ENCODE results near the gene PRXL2B.

The PRXL2B gene

GRCh38 chr1:2631136-2632050 is 44.8 kb downstream of the PRXL2B start:
- Histone ChIP-seq H3K9ac (ENCODE audit: low read depth in 1 of 2, low read length in 2 of 2) (no peak overlapping the region), H3K4me1 (ENCODE audit: control insufficient read depth in 2 of 2, insufficient read depth in 2 of 2, low read length in 2 of 2) (peaks cover 10 to 15% of the 10 kb centered on the region in 2 donors), H3K4me3 (ENCODE audit: low read length in 2 of 2) (no peak overlapping the region), H3K27me3 (ENCODE audit: control insufficient read depth in 2 of 2, insufficient read depth in 2 of 2, low read length in 2 of 2) (peaks cover 17 to 22% of the 10 kb centered on the region in 2 donors), H3K36me3 (ENCODE audit: control insufficient read depth in 2 of 2, insufficient read depth in 2 of 2, low read length in 2 of 2) (no peaks in the 10 kb centered on the region), H3K9me3 (ENCODE audit: control insufficient read depth in 2 of 2, low read length in 2 of 2) (peaks cover 0 to 4% of the 10 kb centered on the region in 2 donors), H3K27ac (ENCODE audit: low read depth in 2 of 2, low read length in 2 of 2) (peak overlapping the region in 1 of 2 donors; percentile 13)

GRCh38 chr1:2632051-2632430 is 45.5 kb downstream of the PRXL2B start:
- H3K36me3 ChIP-seq (ENCODE audit: control insufficient read depth in 2 of 2, insufficient read depth in 2 of 2, low read length in 2 of 2): no peaks in the 10 kb centered on the region
- no peak overlapping the region for H3K27ac ChIP-seq (ENCODE audit: low read depth in 2 of 2, low read length in 2 of 2)
- no peak overlapping the region for H3K9ac ChIP-seq (ENCODE audit: low read depth in 1 of 2, low read length in 2 of 2)
- peaks cover 10 to 15% of the 10 kb centered on the region in 2 donors for H3K4me1 ChIP-seq (ENCODE audit: control insufficient read depth in 2 of 2, insufficient read depth in 2 of 2, low read length in 2 of 2)
- no peak overlapping the region for H3K4me3 ChIP-seq (ENCODE audit: low read length in 2 of 2)
- H3K9me3 ChIP-seq (ENCODE audit: control insufficient read depth in 2 of 2, low read length in 2 of 2): peaks cover 3 to 6% of the 10 kb centered on the region in 2 donors
- H3K27me3 ChIP-seq (ENCODE audit: control insufficient read depth in 2 of 2, insufficient read depth in 2 of 2, low read length in 2 of 2): peaks cover 18 to 22% of the 10 kb centered on the region in 2 donors

GRCh38 chr1:2632561-2633361 is 46.2 kb downstream of the PRXL2B start, which contains the start of gene MMEL1:
Gene MMEL1, minus strand, starts transcription at chr1:2633016. Its CDS starts 3,532 bp downstream, at chr1:2629484.
- Histone ChIP-seq H3K4me1 (ENCODE audit: control insufficient read depth in 2 of 2, insufficient read depth in 2 of 2, low read length in 2 of 2) (peaks cover 10 to 15% of the 10 kb centered on the region in 2 donors), H3K27me3 (ENCODE audit: control insufficient read depth in 2 of 2, insufficient read depth in 2 of 2, low read length in 2 of 2) (peaks cover 12 to 15% of the 10 kb centered on the region in 2 donors)

DNA sequence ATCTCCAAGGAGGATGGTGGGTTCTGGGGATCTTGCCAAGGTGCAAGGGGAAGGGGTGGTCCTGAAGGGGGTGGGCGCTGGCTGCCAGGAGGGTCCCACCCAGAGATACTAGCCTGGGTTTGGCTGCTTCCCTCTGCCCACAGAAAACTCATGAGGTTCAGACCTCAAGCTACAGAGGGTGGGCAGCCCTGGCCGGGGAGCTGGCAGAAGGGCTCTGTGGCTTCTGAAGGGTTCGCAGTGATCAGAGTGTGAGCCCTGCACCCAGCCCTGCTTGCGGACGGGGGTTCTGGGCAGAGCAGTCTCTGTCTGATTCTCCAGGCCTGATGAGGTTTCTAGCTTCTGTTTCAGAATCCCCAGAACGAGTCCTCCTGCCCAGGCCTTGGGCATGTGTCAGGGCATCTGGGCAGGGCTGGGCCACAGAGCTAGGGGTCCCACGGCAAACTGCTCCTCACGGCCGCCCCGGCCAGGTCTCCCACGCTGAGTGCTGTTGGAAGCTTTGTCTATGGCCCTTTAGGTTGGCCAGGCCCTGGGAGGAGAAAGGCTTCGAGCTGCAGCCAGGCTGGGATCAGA is 46.9 kb downstream of the PRXL2B start:
- H3K4me1 ChIP-seq (ENCODE audit: control insufficient read depth in 2 of 2, insufficient read depth in 2 of 2, low read length in 2 of 2): peaks cover 10 to 15% of the 10 kb centered on the region in 2 donors
- no peak overlapping the region for H3K4me3 ChIP-seq (ENCODE audit: low read length in 2 of 2)
- peaks cover 7 to 10% of the 10 kb centered on the region in 2 donors for H3K27me3 ChIP-seq (ENCODE audit: control insufficient read depth in 2 of 2, insufficient read depth in 2 of 2, low read length in 2 of 2)
- H3K36me3 ChIP-seq (ENCODE audit: control insufficient read depth in 2 of 2, insufficient read depth in 2 of 2, low read length in 2 of 2): no peaks in the 10 kb centered on the region
- no peak overlapping the region for H3K27ac ChIP-seq (ENCODE audit: low read depth in 2 of 2, low read length in 2 of 2)
- H3K9ac ChIP-seq (ENCODE audit: low read depth in 1 of 2, low read length in 2 of 2): no peak overlapping the region
- H3K9me3 ChIP-seq (ENCODE audit: control insufficient read depth in 2 of 2, low read length in 2 of 2): peaks cover 3 to 6% of the 10 kb centered on the region in 2 donors

More at GRCh38 chr1:2632561-2633361, 46.2 kb downstream of the PRXL2B start, which contains the start of gene MMEL1:
- Histone ChIP-seq H3K4me3 (ENCODE audit: low read length in 2 of 2) (no peak within 1 kb of the TSS), H3K9ac (ENCODE audit: low read depth in 1 of 2, low read length in 2 of 2) (no peak within 1 kb of the TSS), H3K9me3 (ENCODE audit: control insufficient read depth in 2 of 2, low read length in 2 of 2) (peaks cover 3 to 6% of the 10 kb centered on the region in 2 donors), H3K27ac (ENCODE audit: low read depth in 2 of 2, low read length in 2 of 2) (no peak within 1 kb of the TSS), H3K36me3 (ENCODE audit: control insufficient read depth in 2 of 2, insufficient read depth in 2 of 2, low read length in 2 of 2) (no peaks in the 10 kb centered on the region)

DNA sequence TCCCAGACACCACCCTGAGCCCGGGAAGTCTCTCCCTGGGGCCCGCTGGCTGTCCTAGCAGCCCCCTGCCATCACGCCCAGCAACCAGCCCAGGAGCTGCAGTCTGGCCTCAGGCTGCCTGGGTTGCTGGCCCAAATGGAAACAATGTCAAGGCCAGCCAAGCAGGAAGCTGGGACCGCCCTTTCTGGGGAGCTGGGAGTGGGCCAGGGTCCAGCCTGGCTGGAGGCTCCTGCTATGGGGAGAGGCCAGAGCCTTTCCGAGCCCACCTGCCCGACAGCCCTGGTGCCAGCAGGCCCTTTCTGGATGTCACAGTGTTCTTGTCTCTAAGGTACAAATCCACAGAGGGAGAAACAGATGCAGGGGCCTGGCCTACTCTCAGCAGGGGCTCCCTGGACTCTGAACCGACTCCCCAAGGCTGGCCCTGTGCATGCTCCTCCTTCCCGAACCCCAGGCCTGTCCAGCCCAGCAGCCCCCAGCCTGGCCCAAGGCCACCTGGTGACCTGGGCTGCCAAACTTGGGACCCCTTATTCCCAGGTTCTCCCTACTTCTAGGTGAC is 47.4 kb downstream of the PRXL2B start:
- Histone ChIP-seq H3K9me3 (ENCODE audit: control insufficient read depth in 2 of 2, low read length in 2 of 2) (peaks cover 3 to 6% of the 10 kb centered on the region in 2 donors), H3K9ac (ENCODE audit: low read depth in 1 of 2, low read length in 2 of 2) (no peak overlapping the region), H3K4me3 (ENCODE audit: low read length in 2 of 2) (no peak overlapping the region), H3K4me1 (ENCODE audit: control insufficient read depth in 2 of 2, insufficient read depth in 2 of 2, low read length in 2 of 2) (peaks cover 10 to 15% of the 10 kb centered on the region in 2 donors), H3K27me3 (ENCODE audit: control insufficient read depth in 2 of 2, insufficient read depth in 2 of 2, low read length in 2 of 2) (peaks cover 7 to 11% of the 10 kb centered on the region in 2 donors), H3K27ac (ENCODE audit: low read depth in 2 of 2, low read length in 2 of 2) (no peak overlapping the region), H3K36me3 (ENCODE audit: control insufficient read depth in 2 of 2, insufficient read depth in 2 of 2, low read length in 2 of 2) (no peaks in the 10 kb centered on the region)

DNA sequence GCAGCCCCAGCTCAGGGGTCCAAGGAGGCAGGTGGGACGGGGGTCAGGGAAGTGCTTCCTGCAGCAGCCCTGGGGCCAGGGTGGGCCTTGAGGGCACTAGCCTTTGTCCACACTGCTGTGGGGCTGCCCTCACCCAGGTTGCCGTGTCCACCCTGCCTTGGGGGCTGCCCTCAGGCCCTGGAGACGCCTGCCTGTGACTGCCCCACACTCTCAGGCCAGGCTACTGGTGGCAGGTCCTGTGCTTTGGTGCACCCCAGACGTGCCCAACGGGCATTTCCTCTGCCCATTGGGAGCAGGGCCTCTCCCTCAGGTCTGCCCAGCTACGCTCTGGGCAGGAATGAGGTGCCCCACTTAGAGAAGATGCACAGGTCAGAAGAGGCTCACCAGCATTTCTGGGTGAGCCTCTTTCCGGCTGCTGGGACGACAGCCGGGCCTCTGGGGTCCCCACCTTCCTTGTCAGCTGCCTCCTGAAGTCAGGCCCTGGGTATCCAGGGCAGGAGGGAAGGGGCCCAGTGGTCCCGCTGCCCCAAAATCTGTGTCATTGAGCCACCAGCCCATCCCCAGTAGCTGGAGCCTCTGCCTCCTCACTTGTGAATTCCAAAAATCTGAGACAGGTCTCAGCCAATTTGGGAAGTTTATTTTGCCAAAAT is 48.9 kb downstream of the PRXL2B start:
- H3K27me3 ChIP-seq (ENCODE audit: control insufficient read depth in 2 of 2, insufficient read depth in 2 of 2, low read length in 2 of 2): peaks cover 0 to 6% of the 10 kb centered on the region in 2 donors
- H3K36me3 ChIP-seq (ENCODE audit: control insufficient read depth in 2 of 2, insufficient read depth in 2 of 2, low read length in 2 of 2): no peaks in the 10 kb centered on the region
- H3K4me3 ChIP-seq (ENCODE audit: low read length in 2 of 2): no peak overlapping the region
- H3K9me3 ChIP-seq (ENCODE audit: control insufficient read depth in 2 of 2, low read length in 2 of 2): peaks cover 3 to 6% of the 10 kb centered on the region in 2 donors
- H3K9ac ChIP-seq (ENCODE audit: low read depth in 1 of 2, low read length in 2 of 2): no peak overlapping the region
- H3K4me1 ChIP-seq (ENCODE audit: control insufficient read depth in 2 of 2, insufficient read depth in 2 of 2, low read length in 2 of 2): peaks cover 10 to 15% of the 10 kb centered on the region in 2 donors
- no peak overlapping the region for H3K27ac ChIP-seq (ENCODE audit: low read depth in 2 of 2, low read length in 2 of 2)

DNA sequence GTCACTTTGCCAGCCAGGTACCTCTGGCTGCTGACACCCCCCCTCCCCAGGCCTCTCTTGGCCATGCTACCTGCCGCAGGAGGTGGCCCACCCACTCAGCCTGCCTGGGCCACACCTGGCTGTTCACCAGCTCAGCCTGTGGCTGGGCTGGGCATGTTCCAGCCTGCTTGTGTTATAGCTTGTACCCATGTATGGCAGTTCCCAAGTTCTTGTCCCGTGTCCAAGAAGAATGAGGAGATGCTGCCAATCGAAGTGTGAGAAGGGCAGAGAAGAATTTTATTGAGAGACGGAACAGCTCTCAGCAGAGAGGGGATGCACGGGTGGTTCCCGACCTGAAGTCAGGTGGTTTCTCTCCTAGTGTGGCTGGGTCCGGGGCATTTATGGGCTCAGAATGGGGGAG is 50.2 kb downstream of the PRXL2B start:
- Histone ChIP-seq H3K9ac (ENCODE audit: low read depth in 1 of 2, low read length in 2 of 2) (no peak overlapping the region), H3K27ac (ENCODE audit: low read depth in 2 of 2, low read length in 2 of 2) (no peak overlapping the region), H3K4me3 (ENCODE audit: low read length in 2 of 2) (no peak overlapping the region), H3K27me3 (ENCODE audit: control insufficient read depth in 2 of 2, insufficient read depth in 2 of 2, low read length in 2 of 2) (peaks cover 0 to 6% of the 10 kb centered on the region in 2 donors), H3K36me3 (ENCODE audit: control insufficient read depth in 2 of 2, insufficient read depth in 2 of 2, low read length in 2 of 2) (no peaks in the 10 kb centered on the region), H3K9me3 (ENCODE audit: control insufficient read depth in 2 of 2, low read length in 2 of 2) (peaks cover 3 to 6% of the 10 kb centered on the region in 2 donors), H3K4me1 (ENCODE audit: control insufficient read depth in 2 of 2, insufficient read depth in 2 of 2, low read length in 2 of 2) (peaks cover 0 to 6% of the 10 kb centered on the region in 2 donors)

DNA sequence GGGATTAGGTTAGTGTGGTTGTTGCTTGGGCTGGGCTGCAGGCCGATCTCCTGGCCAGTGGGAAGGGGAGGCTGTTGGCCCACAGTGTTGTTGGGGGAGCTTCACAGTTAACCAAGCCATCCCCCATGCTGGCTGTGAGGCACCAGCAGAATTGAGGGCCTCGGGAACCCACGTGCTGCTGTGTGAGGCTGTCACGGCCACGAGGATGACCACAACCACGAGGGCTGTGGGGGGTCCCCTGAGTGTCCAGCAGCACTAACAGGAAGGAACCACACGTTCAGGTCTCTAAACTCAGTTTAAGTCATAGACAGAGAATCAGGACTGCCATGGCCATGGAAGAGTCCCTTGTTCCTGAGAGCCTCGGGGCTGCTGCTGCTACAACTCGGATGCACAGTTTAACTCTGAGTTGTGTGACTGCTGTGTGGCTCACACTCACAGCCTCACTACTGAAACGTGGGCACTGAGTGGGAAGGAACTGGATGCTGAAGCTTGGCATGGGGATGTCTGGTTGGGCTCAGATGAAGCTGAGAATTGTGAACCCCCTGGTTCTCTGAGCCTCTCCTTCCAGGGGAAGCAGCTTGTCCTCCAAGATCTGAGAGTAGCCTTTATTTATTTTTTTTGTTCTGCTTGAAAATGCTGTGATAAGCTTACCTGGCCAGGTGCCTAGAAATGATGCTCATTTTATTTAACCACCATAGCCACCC is 51.0 kb downstream of the PRXL2B start:
- Histone ChIP-seq H3K4me3 (ENCODE audit: low read length in 2 of 2) (no peak overlapping the region), H3K27ac (ENCODE audit: low read depth in 2 of 2, low read length in 2 of 2) (no peak overlapping the region), H3K4me1 (ENCODE audit: control insufficient read depth in 2 of 2, insufficient read depth in 2 of 2, low read length in 2 of 2) (peaks cover 8 to 9% of the 10 kb centered on the region in 2 donors), H3K27me3 (ENCODE audit: control insufficient read depth in 2 of 2, insufficient read depth in 2 of 2, low read length in 2 of 2) (peaks cover 0 to 6% of the 10 kb centered on the region in 2 donors), H3K36me3 (ENCODE audit: control insufficient read depth in 2 of 2, insufficient read depth in 2 of 2, low read length in 2 of 2) (no peaks in the 10 kb centered on the region), H3K9ac (ENCODE audit: low read depth in 1 of 2, low read length in 2 of 2) (no peak overlapping the region), H3K9me3 (ENCODE audit: control insufficient read depth in 2 of 2, low read length in 2 of 2) (peaks cover 3 to 6% of the 10 kb centered on the region in 2 donors)
